HCT116 (cell line): ENCODE data around the gene WFDC1. TPM values are rescaled to one million over a fixed set of nuclear protein-coding genes. Genes with fewer than 3 reads are reported as not detected.
A peak's percentile ranks its signal among the peaks of the same experiment; 100 is the strongest.

Experiments used
- ATAC-seq: fragments of 200-7000 bp; cut with Tn5 transposase; 2 replicates; pipeline ENCODE4 v1.9.1; 2020; ENCODE audit warnings: mild to moderate bottlenecking, moderate library complexity
- BruUV-seq: library from RNA; stranded (reverse); fragments of 400-500 nt; replicated peaks from 2 replicates; lab custom pipeline; 2021; lab: Mats Ljungman, UMichigan
- CTCF ChIA-PET: fragments of 300-600 bp; sonication (Branson Sonifier 250); formaldehyde crosslinking; loops from one replicate; lab custom pipeline; 2021; ENCODE audit warnings: antibody characterized with exemption; lab: Charles Lee
- POLR2A ChIA-PET: fragments of 300-600, 350-600 bp; sonication (Branson Sonifier 250); formaldehyde crosslinking; loops from one replicate; lab custom pipeline; 2021; ENCODE audit warnings: antibody characterized with exemption; lab: Charles Lee
- RAD21 ChIA-PET, 2 experiments: fragments of 300-600 bp; sonication (Branson Sonifier 250); formaldehyde crosslinking; loops; one replicate each; lab custom pipeline; 2023; ENCODE audit warnings: low total read pairs in 2 of 2; ENCODE audit not compliant: uncharacterized antibody in 2 of 2, unreplicated experiment in 2 of 2, low non-redundant PET in 1 of 2; lab: Charles Lee
- DNase-seq: peaks from one replicate; pipeline ENCODE4 v3.0.0-alpha.2; 2010; ENCODE audit warnings: low read depth, low spot score
- H2AFZ ChIP-seq: fragments of 200-600 bp; shearing (Covaris generic), sonication (generic); 2 replicates; pipeline ENCODE4 v1.6.1; 2017; ENCODE audit warnings: low read depth, mixed run types, mixed read lengths, antibody characterized with exemption, low read length; ENCODE audit not compliant: poor library complexity, severe bottlenecking
- H3K27ac ChIP-seq: 2 replicates; pipeline ENCODE4 v1.5.1; 2012; ENCODE audit warnings: low read depth, low read length
- H3K27me3 ChIP-seq: fragments of 200-600 bp; sonication (generic); 2 replicates; pipeline ENCODE4 v1.6.1; 2016; ENCODE audit warnings: mixed run types, low read length, mixed read lengths; ENCODE audit not compliant: insufficient read depth
- H3K36me3 ChIP-seq, 2 experiments: fragments of 200-500 bp in 1 of 2; fragments of 200-600 bp in 1 of 2; sonication (Bioruptor generic) in 1 of 2; sonication (generic) in 1 of 2; 2 replicates each; pipeline versions ENCODE4 v1.5.1 to v1.6.1; 2014 to 2016; ENCODE audit warnings: low read length in 2 of 2, inconsistent platforms in 1 of 2, mixed read lengths in 1 of 2, mixed run types in 1 of 2; ENCODE audit not compliant: insufficient read depth in 2 of 2, control insufficient read depth in 1 of 2
- H3K4me1 ChIP-seq, 2 experiments: fragments of 200-600 bp in 1 of 2; sonication (generic) in 1 of 2; 2 replicates each; pipeline versions ENCODE4 v1.5.1 to v1.6.1; 2012 to 2017; ENCODE audit warnings: low read length in 2 of 2, inconsistent platforms in 1 of 2, mild to moderate bottlenecking in 1 of 2, mixed read lengths in 1 of 2, mixed run types in 1 of 2, moderate library complexity in 1 of 2; ENCODE audit not compliant: insufficient read depth in 2 of 2, control insufficient read depth in 1 of 2
- H3K4me2 ChIP-seq: fragments of 200-600 bp; sonication (generic); 2 replicates; pipeline ENCODE4 v1.6.1; 2017; ENCODE audit warnings: mixed run types, low read length, mixed read lengths
- H3K4me3 ChIP-seq, 2 experiments: fragments of 200-600 bp in 1 of 2; sonication (generic) in 1 of 2; replicated peaks in 1 of 2; 2 replicates each; pipeline ENCODE4 v1.5.1; 2011 to 2016; ENCODE audit warnings: low read length in 2 of 2, control low read depth in 1 of 2, low read depth in 1 of 2, mild to moderate bottlenecking in 1 of 2, mixed read lengths in 1 of 2, mixed run types in 1 of 2
- H3K79me2 ChIP-seq: fragments of 200-600 bp; sonication (generic); 2 replicates; pipeline ENCODE4 v1.6.1; 2017; ENCODE audit warnings: mild to moderate bottlenecking, mixed run types, low read length, moderate library complexity, mixed read lengths; ENCODE audit not compliant: insufficient read depth
- H3K9ac ChIP-seq: fragments of 200-600 bp; sonication (generic); 2 replicates; pipeline ENCODE4 v1.6.1; 2016; ENCODE audit warnings: low read length, mixed read lengths
- H3K9me2 ChIP-seq: fragments of 200-600 bp; sonication (generic), shearing (Covaris generic); 2 replicates; pipeline ENCODE4 v1.6.1; 2017; ENCODE audit warnings: mixed run types, mild to moderate bottlenecking, moderate library complexity; ENCODE audit not compliant: insufficient read depth
- H3K9me3 ChIP-seq, 2 experiments: fragments of 200-500 bp in 1 of 2; fragments of 200-600 bp in 1 of 2; sonication (Bioruptor generic) in 1 of 2; sonication (generic) in 1 of 2; 2 replicates each; pipeline ENCODE4 v1.6.1; 2014 to 2017; ENCODE audit warnings: low read length in 2 of 2, mixed read lengths in 2 of 2, inconsistent platforms in 1 of 2, low read depth in 1 of 2, mild to moderate bottlenecking in 1 of 2, mixed run types in 1 of 2, moderate library complexity in 1 of 2; ENCODE audit not compliant: control insufficient read depth in 1 of 2, insufficient read depth in 1 of 2
- H4K20me1 ChIP-seq: fragments of 200-600 bp; sonication (generic), shearing (Covaris generic); 2 replicates; pipeline ENCODE4 v1.6.1; 2017; ENCODE audit warnings: mixed run types, mild to moderate bottlenecking, moderate library complexity; ENCODE audit not compliant: insufficient read depth
- CEBPB ChIP-seq: IDR thresholded peaks from 2 replicates; pipeline ENCODE4 v1.6.1; 2012; ENCODE audit warnings: low read depth
- FOSL1 ChIP-seq: IDR thresholded peaks from 2 replicates; pipeline ENCODE4 v1.6.1; 2012; ENCODE audit warnings: low read depth
- POLR2A ChIP-seq: IDR thresholded peaks from 2 replicates; pipeline ENCODE4 v1.7.0; 2011; ENCODE audit warnings: borderline replicate concordance; ENCODE audit not compliant: insufficient read depth, insufficient read length; ENCODE audit errors: extremely low read depth
- SIN3A ChIP-seq: IDR thresholded peaks from 2 replicates; pipeline ENCODE4 v1.6.1; 2012; ENCODE audit warnings: low read depth
- SP1 ChIP-seq: IDR thresholded peaks from 2 replicates; pipeline ENCODE4 v1.6.1; 2012; ENCODE audit warnings: low read depth
- SRF ChIP-seq: IDR thresholded peaks from 2 replicates; pipeline ENCODE4 v1.6.1; 2012; ENCODE audit warnings: low read depth
- ZNF274 ChIP-seq: fragments of 200-500 bp; sonication (Bioruptor generic); IDR thresholded peaks from 2 replicates; pipeline ENCODE4 v1.6.1; 2014; ENCODE audit warnings: mild to moderate bottlenecking, low read depth, low read length, inconsistent platforms
- intact Hi-C: fragments of 100-400 bp; cut with micrococcal nuclease; formaldehyde crosslinking; loops from 2 replicates; pipeline ENCODE4 v1.10.0; 2022
- total RNA-seq: library from RNA; stranded (reverse); gene quantifications from one replicate; pipeline ENCODE4 v1.2.1, GENCODE V29; 2021; ENCODE audit not compliant: unreplicated experiment
- TF ChIP-seq, protein P1 (sequence below): IDR thresholded peaks from 2 replicates; pipeline ENCODE4 v1.6.1; 2011; ENCODE audit warnings: mild to moderate bottlenecking, low read length, moderate library complexity; ENCODE audit not compliant: insufficient replicate concordance; ENCODE audit errors: extremely low read depth
- TF ChIP-seq, protein P2 (sequence below), 3 experiments: fragments of 200-600 bp in 1 of 3; sonication (generic) in 1 of 3; IDR thresholded peaks in 2 of 3; conservative IDR thresholded peaks in 1 of 3; 2 replicates each; pipeline ENCODE4 v1.5.1; 2012 to 2017; ENCODE audit warnings: low read depth in 2 of 3, low read length in 2 of 3, antibody characterized with exemption in 1 of 3, borderline replicate concordance in 1 of 3, control low read depth in 1 of 3, mild to moderate bottlenecking in 1 of 3, mixed read lengths in 1 of 3, mixed run types in 1 of 3, moderate library complexity in 1 of 3; ENCODE audit not compliant: insufficient read depth in 1 of 3

WFDC1 gene
- total RNA-seq, 1 experiment from 2014 or later: 0.42 TPM

DNA sequence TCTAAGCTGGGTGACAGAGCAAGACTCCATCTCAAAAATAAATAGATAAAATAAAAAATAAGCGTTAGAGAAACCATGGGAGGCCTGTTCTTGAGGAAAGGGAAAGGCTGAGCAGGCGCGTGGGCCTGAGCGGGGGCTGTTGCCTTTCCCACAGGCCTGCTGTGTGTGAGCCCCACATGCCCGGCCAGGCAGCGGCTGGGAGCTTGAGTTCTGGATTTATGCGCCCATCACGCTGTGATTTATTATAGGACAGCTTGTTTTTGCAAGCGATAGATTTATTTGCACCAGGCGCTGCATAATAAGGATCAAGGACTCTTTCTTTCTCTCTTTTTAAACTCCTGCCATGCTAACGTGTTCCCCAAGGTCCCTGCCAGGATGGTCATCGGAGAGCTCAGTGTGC lies 14.8 kb upstream of the WFDC1 start:
- CTCF ChIA-PET: interaction anchor here (0.5 kb wide), 1 partner anchor 339 kb away, joined by 3 read pairs; no protein-coding TSS in a partner anchor
- no peaks in the 10 kb centered on the region for H4K20me1 ChIP-seq
- H3K4me2 ChIP-seq: no peak overlapping the region
- POLR2A ChIA-PET: no interaction called here
- BruUV-seq: no TSS peak
- no peaks in the 10 kb centered on the region for H3K9me3 ChIP-seq
- intact Hi-C loops: no loop called here
- RAD21 ChIA-PET: no interaction called here
- ATAC-seq: no peak
- H3K79me2 ChIP-seq: no peaks in the 10 kb centered on the region
- no peak overlapping the region for H3K9ac ChIP-seq
- TF ChIP-seq POLR2A (no peak), ZNF274 (no peak), FOSL1 (no peak), CEBPB (no peak), SRF (no peak)
- TF ChIP-seq, protein P1, sequence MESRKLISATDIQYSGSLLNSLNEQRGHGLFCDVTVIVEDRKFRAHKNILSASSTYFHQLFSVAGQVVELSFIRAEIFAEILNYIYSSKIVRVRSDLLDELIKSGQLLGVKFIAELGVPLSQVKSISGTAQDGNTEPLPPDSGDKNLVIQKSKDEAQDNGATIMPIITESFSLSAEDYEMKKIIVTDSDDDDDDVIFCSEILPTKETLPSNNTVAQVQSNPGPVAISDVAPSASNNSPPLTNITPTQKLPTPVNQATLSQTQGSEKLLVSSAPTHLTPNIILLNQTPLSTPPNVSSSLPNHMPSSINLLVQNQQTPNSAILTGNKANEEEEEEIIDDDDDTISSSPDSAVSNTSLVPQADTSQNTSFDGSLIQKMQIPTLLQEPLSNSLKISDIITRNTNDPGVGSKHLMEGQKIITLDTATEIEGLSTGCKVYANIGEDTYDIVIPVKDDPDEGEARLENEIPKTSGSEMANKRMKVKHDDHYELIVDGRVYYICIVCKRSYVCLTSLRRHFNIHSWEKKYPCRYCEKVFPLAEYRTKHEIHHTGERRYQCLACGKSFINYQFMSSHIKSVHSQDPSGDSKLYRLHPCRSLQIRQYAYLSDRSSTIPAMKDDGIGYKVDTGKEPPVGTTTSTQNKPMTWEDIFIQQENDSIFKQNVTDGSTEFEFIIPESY: no peak
- no peak overlapping the region for H2AFZ ChIP-seq
- no peak overlapping the region for H3K27ac ChIP-seq
- no peaks in the 10 kb centered on the region for H3K27me3 ChIP-seq
- DNase-seq: no peak
- no peaks in the 10 kb centered on the region for H3K36me3 ChIP-seq
- no peak overlapping the region for H3K4me3 ChIP-seq
- no peaks in the 10 kb centered on the region for H3K9me2 ChIP-seq
- H3K4me1 ChIP-seq: peaks cover 0 to 4% of the 10 kb centered on the region in 2 experiments; a peak in 1 of 4 replicates

DNA sequence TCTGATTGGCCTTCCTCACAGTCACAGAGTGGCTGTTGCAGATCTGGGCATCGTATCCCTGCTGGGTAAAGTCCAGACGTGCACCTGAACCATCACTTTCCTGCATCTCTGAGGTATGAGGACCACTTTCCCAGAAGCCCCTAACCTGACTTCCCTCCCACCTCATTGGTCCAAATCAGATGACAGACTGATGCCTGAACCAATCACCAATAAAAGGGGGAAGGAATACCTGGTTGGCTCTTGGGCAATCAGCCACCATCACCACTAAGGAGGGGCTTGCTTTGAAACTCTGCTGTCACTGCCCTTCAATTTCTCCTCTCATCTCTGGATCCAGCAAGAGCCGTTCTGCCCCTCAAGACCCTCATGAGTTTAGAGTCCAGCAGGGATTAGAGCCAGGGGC lies 13.6 kb upstream of the WFDC1 start:
- H4K20me1 ChIP-seq: no peaks in the 10 kb centered on the region
- no peaks in the 10 kb centered on the region for H3K27me3 ChIP-seq
- BruUV-seq: no TSS peak
- no peak overlapping the region for H3K27ac ChIP-seq
- ChIA-PET POLR2A (no interaction called here), CTCF (no interaction called here), RAD21 (interaction anchor here in 1 of 2 experiments (0.6 kb wide), 1 partner anchor 16 kb away, joined by 3 read pairs; no protein-coding TSS in a partner anchor)
- no peaks in the 10 kb centered on the region for H3K9me2 ChIP-seq
- no peaks in the 10 kb centered on the region for H3K9me3 ChIP-seq
- intact Hi-C loops: no loop called here
- DNase-seq (peak; percentile 78), ATAC-seq (peak; percentile 47)
- peaks cover 0 to 4% of the 10 kb centered on the region in 2 experiments; a peak in 1 of 4 replicates for H3K4me1 ChIP-seq
- H3K36me3 ChIP-seq: no peaks in the 10 kb centered on the region
- H3K9ac ChIP-seq: no peak overlapping the region
- H3K4me3 ChIP-seq: no peak overlapping the region
- no peak overlapping the region for H2AFZ ChIP-seq
- H3K79me2 ChIP-seq: no peaks in the 10 kb centered on the region
- H3K4me2 ChIP-seq: no peak overlapping the region
- TF ChIP-seq SIN3A: no peak
- TF ChIP-seq SP1: peak; percentile 92
- TF ChIP-seq, protein P2, sequence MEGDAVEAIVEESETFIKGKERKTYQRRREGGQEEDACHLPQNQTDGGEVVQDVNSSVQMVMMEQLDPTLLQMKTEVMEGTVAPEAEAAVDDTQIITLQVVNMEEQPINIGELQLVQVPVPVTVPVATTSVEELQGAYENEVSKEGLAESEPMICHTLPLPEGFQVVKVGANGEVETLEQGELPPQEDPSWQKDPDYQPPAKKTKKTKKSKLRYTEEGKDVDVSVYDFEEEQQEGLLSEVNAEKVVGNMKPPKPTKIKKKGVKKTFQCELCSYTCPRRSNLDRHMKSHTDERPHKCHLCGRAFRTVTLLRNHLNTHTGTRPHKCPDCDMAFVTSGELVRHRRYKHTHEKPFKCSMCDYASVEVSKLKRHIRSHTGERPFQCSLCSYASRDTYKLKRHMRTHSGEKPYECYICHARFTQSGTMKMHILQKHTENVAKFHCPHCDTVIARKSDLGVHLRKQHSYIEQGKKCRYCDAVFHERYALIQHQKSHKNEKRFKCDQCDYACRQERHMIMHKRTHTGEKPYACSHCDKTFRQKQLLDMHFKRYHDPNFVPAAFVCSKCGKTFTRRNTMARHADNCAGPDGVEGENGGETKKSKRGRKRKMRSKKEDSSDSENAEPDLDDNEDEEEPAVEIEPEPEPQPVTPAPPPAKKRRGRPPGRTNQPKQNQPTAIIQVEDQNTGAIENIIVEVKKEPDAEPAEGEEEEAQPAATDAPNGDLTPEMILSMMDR (IDR thresholded peaks at IDR 0.05 in 2 of 3, conservative IDR thresholded peaks at IDR 0.05 in 1 of 3; ENCODE audit: borderline replicate concordance in 1 of 3, insufficient read depth in 1 of 3, low read depth in 2 of 3, low read length in 2 of 3): no peak
